ENCODE data around the gene FAM131C.

GRCh38 chr1:16088351-16088911 lies 15.0 kb upstream of the FAM131C start:
- TF ChIP-seq CTCF (conservative IDR thresholded peaks at IDR 0.05) = no peak
- no peak for TF ChIP-seq EZH2 (IDR thresholded peaks at IDR 0.05; ENCODE audit: low read depth)
